Tibial artery (tissue), 4 donors: ENCODE measurements around the gene CCSER1.

Source experiments
- DNase-seq, 2 donors: peaks; one replicate each; pipeline ENCODE4 v3.0.0-alpha.2; 2019
- H3K27ac ChIP-seq, 2 donors: fragments of 200-600 bp; sonication (generic) in 1 of 2; 1 replicate in 1 of 2; 2 replicates in 1 of 2; pipeline ENCODE4 v1.5.1; 2018 to 2019; ENCODE audit warnings: mild to moderate bottlenecking in 1 of 2
- H3K27me3 ChIP-seq, 2 donors: fragments of 200-600 bp; sonication (generic) in 1 of 2; one replicate each; pipeline versions ENCODE4 v1.5.1 to v1.6.0; 2016 to 2019
- H3K36me3 ChIP-seq, 3 donors: fragments of 200-600 bp; sonication (generic) in 2 of 3; one replicate each; pipeline ENCODE4 v1.5.1; 2016 to 2019; ENCODE audit warnings: mild to moderate bottlenecking in 2 of 3
- H3K4me1 ChIP-seq, 4 donors: fragments of 200-600 bp; sonication (generic) in 2 of 4; 1 replicate in 3 of 4; 2 replicates in 1 of 4; pipeline ENCODE4 v1.5.1; 2016 to 2019
- H3K4me3 ChIP-seq, 2 donors: fragments of 200-600 bp; sonication (generic) in 1 of 2; 1 replicate in 1 of 2; 2 replicates in 1 of 2; pipeline ENCODE4 v1.5.1; 2018 to 2019; ENCODE audit warnings: mild to moderate bottlenecking in 2 of 2
- H3K9me3 ChIP-seq, 3 donors: fragments of 200-600 bp; sonication (generic) in 1 of 3; one replicate each; pipeline ENCODE4 v1.5.1; 2016 to 2019
- intact Hi-C: fragments of 100-400 bp; cut with DNase I; formaldehyde crosslinking; loops from one replicate; pipeline ENCODE4 v1.15.0; 2023; ENCODE audit warnings: low total_unique reads
- TF ChIP-seq, protein P1 (sequence below), 2 experiments: fragments of 200-600 bp in 1 of 2; fragments of 450-650 bp in 1 of 2; IDR thresholded peaks; one replicate each; pipeline ENCODE4 v1.5.1; 2017 to 2019; ENCODE audit warnings: antibody characterized with exemption in 2 of 2, mild to moderate bottlenecking in 1 of 2, moderate library complexity in 1 of 2

Gene CCSER1

DNA sequence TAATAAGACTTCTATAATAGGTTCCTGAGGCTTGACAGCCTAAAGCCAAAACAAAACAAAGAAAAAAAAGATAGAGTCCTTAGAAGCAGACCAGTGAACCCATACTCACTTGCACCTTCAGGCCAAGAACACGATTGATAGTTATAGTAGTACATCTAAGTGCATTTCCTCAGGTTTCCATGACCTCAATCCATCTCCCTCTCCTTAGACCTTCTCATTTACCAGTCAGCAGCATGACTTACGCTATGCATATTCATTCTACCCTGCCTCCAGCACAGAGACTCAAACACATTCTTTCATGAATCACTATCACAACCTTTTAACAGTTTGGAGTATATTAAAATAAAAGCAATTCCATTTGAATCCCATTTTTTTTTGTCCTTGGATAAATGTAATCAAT is 855.6 kb downstream of the CCSER1 start:
- Histone ChIP-seq H3K4me3 (no peak overlapping the region), H3K36me3 (no peaks in the 10 kb centered on the region), H3K4me1 (no peaks in the 10 kb centered on the region), H3K27me3 (no peaks in the 10 kb centered on the region), H3K27ac (no peak overlapping the region), H3K9me3 (no peaks in the 10 kb centered on the region)
- intact Hi-C loops: no loop called here
- no peak for DNase-seq
- TF ChIP-seq, protein P1, sequence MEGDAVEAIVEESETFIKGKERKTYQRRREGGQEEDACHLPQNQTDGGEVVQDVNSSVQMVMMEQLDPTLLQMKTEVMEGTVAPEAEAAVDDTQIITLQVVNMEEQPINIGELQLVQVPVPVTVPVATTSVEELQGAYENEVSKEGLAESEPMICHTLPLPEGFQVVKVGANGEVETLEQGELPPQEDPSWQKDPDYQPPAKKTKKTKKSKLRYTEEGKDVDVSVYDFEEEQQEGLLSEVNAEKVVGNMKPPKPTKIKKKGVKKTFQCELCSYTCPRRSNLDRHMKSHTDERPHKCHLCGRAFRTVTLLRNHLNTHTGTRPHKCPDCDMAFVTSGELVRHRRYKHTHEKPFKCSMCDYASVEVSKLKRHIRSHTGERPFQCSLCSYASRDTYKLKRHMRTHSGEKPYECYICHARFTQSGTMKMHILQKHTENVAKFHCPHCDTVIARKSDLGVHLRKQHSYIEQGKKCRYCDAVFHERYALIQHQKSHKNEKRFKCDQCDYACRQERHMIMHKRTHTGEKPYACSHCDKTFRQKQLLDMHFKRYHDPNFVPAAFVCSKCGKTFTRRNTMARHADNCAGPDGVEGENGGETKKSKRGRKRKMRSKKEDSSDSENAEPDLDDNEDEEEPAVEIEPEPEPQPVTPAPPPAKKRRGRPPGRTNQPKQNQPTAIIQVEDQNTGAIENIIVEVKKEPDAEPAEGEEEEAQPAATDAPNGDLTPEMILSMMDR (IDR thresholded peaks at IDR 0.05): no peak

DNA sequence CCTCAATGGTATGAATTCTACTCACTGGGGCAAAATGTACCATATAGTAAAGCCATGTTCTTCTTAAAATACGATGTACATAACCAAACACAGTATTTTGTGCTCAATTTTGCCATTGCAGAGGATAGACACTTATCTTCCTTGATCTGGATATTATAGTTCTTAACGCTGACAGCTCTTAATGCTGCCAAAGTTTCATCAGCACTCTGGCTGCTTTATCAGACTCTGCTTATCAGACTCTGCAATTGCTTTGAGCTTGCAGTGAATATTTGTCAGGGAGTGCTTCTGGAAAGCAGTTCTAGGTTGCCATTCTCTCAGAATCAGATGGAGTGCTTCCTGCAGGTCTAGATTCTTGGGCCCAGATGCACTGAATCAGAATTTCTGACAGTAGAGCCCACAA is 863.1 kb downstream of the CCSER1 start:
- TF ChIP-seq, protein P1 (IDR thresholded peaks at IDR 0.05): no peak
- H3K4me1 ChIP-seq: no peaks in the 10 kb centered on the region
- intact Hi-C loops: no loop called here
- H3K27ac ChIP-seq: no peak overlapping the region
- no peak overlapping the region for H3K4me3 ChIP-seq
- no peaks in the 10 kb centered on the region for H3K9me3 ChIP-seq
- no peaks in the 10 kb centered on the region for H3K27me3 ChIP-seq
- H3K36me3 ChIP-seq: no peaks in the 10 kb centered on the region
- no peak for DNase-seq

DNA sequence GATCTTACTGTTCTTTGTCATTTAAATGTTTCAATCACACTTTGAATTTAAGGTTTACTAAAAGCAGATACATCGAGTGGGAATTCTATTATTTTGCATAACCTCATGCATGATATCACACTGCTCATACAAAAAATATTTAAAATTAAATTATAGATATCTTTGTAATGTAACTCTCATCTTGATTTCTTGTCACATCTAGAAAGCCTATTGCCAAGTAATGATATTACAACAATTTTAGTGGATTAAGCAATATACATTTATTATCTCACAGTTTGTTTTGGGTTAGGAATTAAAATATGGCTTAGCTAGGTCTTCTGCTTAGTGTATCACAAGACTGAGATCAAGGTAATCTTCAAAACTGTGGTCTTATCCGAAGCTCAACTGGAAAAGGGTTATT is 865.0 kb downstream of the CCSER1 start:
- no peak overlapping the region for H3K27ac ChIP-seq
- H3K4me1 ChIP-seq: no peaks in the 10 kb centered on the region
- no peak for DNase-seq
- H3K9me3 ChIP-seq: no peaks in the 10 kb centered on the region
- H3K4me3 ChIP-seq: no peak overlapping the region
- H3K27me3 ChIP-seq: no peaks in the 10 kb centered on the region
- TF ChIP-seq, protein P1 (IDR thresholded peaks at IDR 0.05): no peak
- H3K36me3 ChIP-seq: no peaks in the 10 kb centered on the region
- intact Hi-C loops: no loop called here

DNA sequence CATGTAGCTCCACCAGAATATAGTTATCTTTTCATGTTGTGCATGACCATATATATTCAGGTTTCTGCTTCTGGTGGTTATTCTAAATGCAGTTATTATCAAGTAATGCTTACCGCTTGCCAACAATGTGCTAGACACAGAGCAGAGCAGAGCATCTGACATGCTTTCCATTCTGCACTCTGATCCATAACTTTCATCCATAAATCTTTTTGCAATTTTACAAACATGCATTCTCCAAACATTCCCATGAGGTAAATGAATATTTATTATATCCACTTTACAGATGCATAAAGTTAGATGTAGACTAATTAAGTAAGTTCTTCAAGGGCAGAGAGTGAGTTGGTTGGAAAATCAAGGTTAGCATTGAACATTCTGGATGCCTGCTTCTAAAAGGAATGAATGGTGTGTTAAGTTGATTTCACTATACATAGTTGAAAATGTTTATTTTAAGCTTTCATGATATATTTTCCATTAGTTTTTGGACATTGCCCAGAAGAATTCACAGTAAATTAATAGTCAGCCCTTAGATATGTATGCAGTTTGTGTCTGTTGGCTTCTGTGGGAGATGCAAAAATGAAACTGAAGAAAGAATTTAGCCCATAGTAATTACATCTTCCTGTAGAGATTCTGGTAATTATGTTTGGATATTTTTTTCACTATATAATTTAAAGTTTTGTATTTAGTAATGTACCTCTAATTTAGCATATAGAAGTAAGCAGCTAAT is 867.8 kb downstream of the CCSER1 start:
- TF ChIP-seq, protein P1 (IDR thresholded peaks at IDR 0.05): no peak
- Histone ChIP-seq H3K27ac (no peak overlapping the region), H3K36me3 (no peaks in the 10 kb centered on the region), H3K27me3 (no peaks in the 10 kb centered on the region), H3K4me3 (no peak overlapping the region), H3K9me3 (no peaks in the 10 kb centered on the region), H3K4me1 (no peaks in the 10 kb centered on the region)
- intact Hi-C loops: no loop called here
- no peak for DNase-seq

DNA sequence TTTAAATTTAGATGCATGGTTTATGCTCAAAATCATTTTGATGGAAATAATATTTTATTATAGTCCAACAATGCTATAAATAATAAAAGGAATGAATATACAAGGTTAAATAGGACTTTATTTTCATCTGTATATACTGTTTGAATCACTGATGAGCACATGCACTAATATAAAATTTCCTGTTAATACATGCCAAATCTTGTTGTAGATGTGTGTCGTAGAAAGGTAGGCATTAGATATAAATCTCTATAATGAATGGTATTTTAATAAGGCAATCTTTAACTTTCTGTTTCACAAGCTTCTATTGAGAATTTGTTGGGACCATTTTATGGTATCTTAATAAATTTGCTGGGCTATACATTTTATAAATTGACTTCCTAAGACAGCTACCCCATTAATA is 868.8 kb downstream of the CCSER1 start:
- intact Hi-C loops: no loop called here
- Histone ChIP-seq H3K9me3 (no peaks in the 10 kb centered on the region), H3K36me3 (no peaks in the 10 kb centered on the region), H3K4me3 (no peak overlapping the region), H3K27ac (no peak overlapping the region), H3K27me3 (no peaks in the 10 kb centered on the region), H3K4me1 (no peaks in the 10 kb centered on the region)
- TF ChIP-seq, protein P1 (IDR thresholded peaks at IDR 0.05): no peak
- DNase-seq: no peak

DNA sequence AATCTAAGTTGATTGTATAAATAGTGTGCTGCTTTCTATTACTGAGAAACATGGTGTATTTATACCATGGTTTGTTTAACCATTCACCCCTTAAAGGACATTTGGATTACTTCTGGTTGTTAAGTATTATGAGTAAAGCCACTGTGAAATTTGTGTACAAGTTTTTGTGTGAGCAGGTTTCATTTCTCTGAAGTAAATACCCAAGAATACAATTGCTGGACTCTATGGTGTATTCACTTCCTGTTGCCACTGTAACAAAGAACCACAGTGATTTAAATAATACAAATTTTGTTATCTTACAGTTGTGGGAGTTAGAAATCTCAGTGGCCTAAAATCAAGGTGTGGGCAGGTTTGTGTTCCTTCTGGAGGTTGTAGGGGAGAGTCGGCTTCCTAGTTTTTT is 869.6 kb downstream of the CCSER1 start:
- no peak for DNase-seq
- TF ChIP-seq, protein P1 (IDR thresholded peaks at IDR 0.05): no peak
- Histone ChIP-seq H3K36me3 (no peaks in the 10 kb centered on the region), H3K4me1 (no peaks in the 10 kb centered on the region), H3K9me3 (no peaks in the 10 kb centered on the region), H3K4me3 (no peak overlapping the region), H3K27me3 (no peaks in the 10 kb centered on the region), H3K27ac (no peak overlapping the region)
- intact Hi-C loops: no loop called here
